ENCODE measurements around the gene KLHDC4.

GRCh38 chr16:87697792-87698191, 68.0 kb downstream of the KLHDC4 start:
- TF ChIP-seq CTCF (conservative IDR thresholded peaks at IDR 0.05; ENCODE audit: low read depth in 2 of 2): no peak
- no peak for TF ChIP-seq ZNF114 (CRISPR knock-in tag; IDR thresholded peaks at IDR 0.05)
- no peak for TF ChIP-seq POLR2AphosphoS5 (IDR thresholded peaks at IDR 0.05; ENCODE audit: low read depth)
- TF ChIP-seq CREB1 (CRISPR knock-in tag; IDR thresholded peaks at IDR 0.05; ENCODE audit: low read depth): no peak
- no peak for TF ChIP-seq EZH2phosphoT487 (IDR thresholded peaks at IDR 0.05; ENCODE audit: unreplicated experiment)

All from GM23338 (cell line).